Natural killer cell (primary cell): ENCODE measurements around the gene ETNK2. TPM values are rescaled to one million over a fixed set of nuclear protein-coding genes. Genes with fewer than 3 reads are reported as not detected.

ENCODE experiments used
- ATAC-seq, 3 donors: fragments of 150-1000 bp in 2 of 3; fragments of 200-7000 bp in 1 of 3; cut with Tn5 transposase; 1 replicate in 1 of 3; 2 replicates in 2 of 3; pipeline ENCODE4 v1.10.0; 2021; ENCODE audit warnings: mild to moderate bottlenecking in 2 of 3, moderate library complexity in 2 of 3
- DNase-seq, 2 donors: peaks; one replicate each; pipeline versions ENCODE4 v3.0.0 to v3.0.0-alpha.2; 2013 to 2021; ENCODE audit warnings: mixed read lengths in 1 of 2
- H3K27ac ChIP-seq: one replicate; pipeline ENCODE4 v1.5.1; 2013; ENCODE audit warnings: mild to moderate bottlenecking, low read length
- H3K27me3 ChIP-seq: one replicate; pipeline ENCODE4 v1.6.1; 2013; ENCODE audit warnings: low read length; ENCODE audit not compliant: control insufficient read depth, insufficient read depth
- H3K36me3 ChIP-seq: one replicate; pipeline ENCODE4 v1.6.1; 2013; ENCODE audit warnings: low read length; ENCODE audit not compliant: control insufficient read depth, insufficient read depth
- H3K4me1 ChIP-seq: one replicate; pipeline ENCODE4 v1.6.1; 2013; ENCODE audit warnings: low read length; ENCODE audit not compliant: control insufficient read depth, insufficient read depth
- H3K4me3 ChIP-seq: one replicate; pipeline ENCODE4 v1.5.1; 2013; ENCODE audit warnings: low read length
- H3K9me3 ChIP-seq: one replicate; pipeline ENCODE4 v1.6.1; 2013; ENCODE audit warnings: low read length; ENCODE audit not compliant: control insufficient read depth, insufficient read depth
- H3K27ac Mint-ChIP-seq, 2 donors: one replicate each; pipeline ENCODE4 v1.8.0; 2022; ENCODE audit warnings: mild to moderate bottlenecking in 2 of 2, mixed read lengths in 2 of 2, moderate library complexity in 1 of 2
- H3K27me3 Mint-ChIP-seq, 2 donors: one replicate each; pipeline ENCODE4 v1.8.0; 2022; ENCODE audit warnings: low read depth in 2 of 2, mixed read lengths in 2 of 2
- H3K36me3 Mint-ChIP-seq: one replicate; pipeline ENCODE4 v1.8.0; 2022; ENCODE audit warnings: mixed read lengths
- H3K4me1 Mint-ChIP-seq, 2 donors: one replicate each; pipeline ENCODE4 v1.8.0; 2022; ENCODE audit warnings: mixed read lengths in 2 of 2
- H3K4me3 Mint-ChIP-seq: one replicate; pipeline ENCODE4 v1.8.0; 2022; ENCODE audit warnings: mild to moderate bottlenecking, moderate library complexity, mixed read lengths
- H3K9me3 Mint-ChIP-seq, 2 donors: one replicate each; pipeline ENCODE4 v1.8.0; 2022; ENCODE audit warnings: mixed read lengths in 2 of 2
- WGBS: methylation state at CpG from one replicate; pipeline ENCODE4 v1.1.7; 2013; ENCODE audit warnings: missing lambda C conversion rate; ENCODE audit not compliant: insufficient coverage; 5-methylcytosine and 5-hydroxymethylcytosine counted together
- intact Hi-C: fragments of 100-400 bp; cut with micrococcal nuclease; formaldehyde crosslinking; loops from one replicate; pipeline ENCODE4 v1.14.2; 2022
- total RNA-seq, 4 donors: library from RNA; stranded (reverse); fragments of 120-200 nt in 1 of 4; gene quantifications; one replicate each; pipeline versions ENCODE4 v1.2.3 to v1.2.4, GENCODE V29; 2013 to 2022
- TF ChIP-seq, protein P1 (sequence below): fragments of 200-600 bp; IDR thresholded peaks from one replicate; pipeline ENCODE4 v1.8.0; 2022; ENCODE audit warnings: antibody characterized with exemption

The ETNK2 gene
- total RNA-seq, 3 donors from 2014 or later (not counting 1 experiment from before 2014, with no cell fraction given), result 5.1 to 5.8 (median 5.5) TPM

DNA sequence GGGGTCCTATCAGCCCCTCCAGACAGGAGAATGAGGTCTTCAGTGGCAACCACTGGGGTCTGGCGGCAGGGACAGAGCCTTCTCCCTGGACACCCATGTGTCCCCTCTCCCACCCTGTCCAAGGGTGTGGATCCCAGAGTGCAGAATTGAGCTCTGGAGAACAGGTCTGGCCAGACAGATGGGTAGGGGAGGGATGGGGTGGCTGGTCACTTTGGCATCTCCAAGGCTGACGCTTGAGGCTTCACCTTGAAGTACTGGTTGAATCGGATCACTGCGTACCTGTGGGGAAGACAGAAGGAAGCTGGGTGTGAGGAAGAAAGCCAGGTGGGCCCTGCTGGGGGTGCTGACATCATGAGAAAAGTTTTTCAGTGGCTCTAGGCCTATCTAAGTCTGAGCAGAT, 19.9 kb downstream of the ETNK2 start:
- WGBS, result 95% methylated on average over 4 of the region's 4 CpGs
- DNase-seq, result no peak
- TF ChIP-seq, protein P1, sequence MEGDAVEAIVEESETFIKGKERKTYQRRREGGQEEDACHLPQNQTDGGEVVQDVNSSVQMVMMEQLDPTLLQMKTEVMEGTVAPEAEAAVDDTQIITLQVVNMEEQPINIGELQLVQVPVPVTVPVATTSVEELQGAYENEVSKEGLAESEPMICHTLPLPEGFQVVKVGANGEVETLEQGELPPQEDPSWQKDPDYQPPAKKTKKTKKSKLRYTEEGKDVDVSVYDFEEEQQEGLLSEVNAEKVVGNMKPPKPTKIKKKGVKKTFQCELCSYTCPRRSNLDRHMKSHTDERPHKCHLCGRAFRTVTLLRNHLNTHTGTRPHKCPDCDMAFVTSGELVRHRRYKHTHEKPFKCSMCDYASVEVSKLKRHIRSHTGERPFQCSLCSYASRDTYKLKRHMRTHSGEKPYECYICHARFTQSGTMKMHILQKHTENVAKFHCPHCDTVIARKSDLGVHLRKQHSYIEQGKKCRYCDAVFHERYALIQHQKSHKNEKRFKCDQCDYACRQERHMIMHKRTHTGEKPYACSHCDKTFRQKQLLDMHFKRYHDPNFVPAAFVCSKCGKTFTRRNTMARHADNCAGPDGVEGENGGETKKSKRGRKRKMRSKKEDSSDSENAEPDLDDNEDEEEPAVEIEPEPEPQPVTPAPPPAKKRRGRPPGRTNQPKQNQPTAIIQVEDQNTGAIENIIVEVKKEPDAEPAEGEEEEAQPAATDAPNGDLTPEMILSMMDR, result no peak
- H3K4me1 Mint-ChIP-seq, result peaks cover 12 to 13% of the 10 kb centered on the region in 2 donors
- H3K4me3 ChIP-seq, result no peak overlapping the region
- no peaks in the 10 kb centered on the region for H3K36me3 ChIP-seq
- peaks cover 7% of the 10 kb centered on the region for H3K4me1 ChIP-seq
- no peaks in the 10 kb centered on the region for H3K27me3 ChIP-seq
- H3K27me3 Mint-ChIP-seq, result no peaks in the 10 kb centered on the region
- no peaks in the 10 kb centered on the region for H3K36me3 Mint-ChIP-seq
- ATAC-seq, result no peak
- H3K4me3 Mint-ChIP-seq, result no peak overlapping the region
- no peaks in the 10 kb centered on the region for H3K9me3 ChIP-seq
- no peaks in the 10 kb centered on the region for H3K9me3 Mint-ChIP-seq
- H3K27ac Mint-ChIP-seq, result no peak overlapping the region
- H3K27ac ChIP-seq, result no peak overlapping the region
- intact Hi-C loops, result no loop called here

DNA sequence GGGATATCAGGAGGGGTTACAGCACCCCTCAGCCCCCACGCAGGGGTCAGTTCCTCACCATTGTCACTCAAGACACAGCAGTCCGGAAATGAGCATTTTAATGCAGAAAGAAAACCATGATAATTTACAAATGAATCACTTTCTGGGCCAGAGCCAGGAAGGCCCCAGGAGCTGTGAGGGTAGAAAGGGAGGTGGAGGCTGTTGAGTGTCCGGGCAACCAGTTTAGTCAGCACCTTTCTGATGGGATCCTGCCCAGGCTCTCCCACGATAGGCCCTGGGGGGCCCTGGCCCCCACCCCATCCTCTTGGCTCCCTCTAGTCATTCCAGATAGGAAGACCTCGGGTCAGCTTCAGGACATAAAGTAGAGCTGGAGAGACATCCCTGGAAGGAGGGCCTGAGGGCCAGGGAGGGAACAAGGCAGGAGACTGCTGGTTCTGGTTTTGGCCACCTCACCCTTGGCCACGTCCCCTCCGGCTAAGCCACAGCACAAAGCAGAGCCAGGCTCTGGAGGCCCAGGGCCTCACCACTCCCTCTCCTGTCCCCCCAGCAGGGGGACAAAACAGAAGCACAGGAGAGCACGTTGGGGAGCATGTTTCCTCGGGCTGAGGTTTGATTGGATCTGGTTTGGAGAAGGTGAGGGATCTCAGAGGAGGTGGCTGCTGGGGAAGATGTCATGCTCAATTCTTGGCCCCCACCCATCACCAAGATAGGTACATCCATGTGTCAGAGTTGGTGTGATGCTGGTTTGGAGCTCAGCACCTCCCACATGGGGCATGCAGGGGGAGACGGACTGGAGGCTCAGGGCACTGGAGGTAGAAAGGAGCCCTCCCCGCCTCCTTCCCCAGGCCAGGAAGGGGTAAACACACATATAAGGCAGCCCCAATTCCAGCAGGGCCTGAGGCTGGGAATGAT, 20.6 kb downstream of the ETNK2 start:
- no peaks in the 10 kb centered on the region for H3K27me3 Mint-ChIP-seq
- Histone ChIP-seq H3K9me3 (no peaks in the 10 kb centered on the region), H3K27ac (no peak overlapping the region), H3K4me1 (peaks cover 7% of the 10 kb centered on the region), H3K4me3 (no peak overlapping the region), H3K27me3 (no peaks in the 10 kb centered on the region), H3K36me3 (no peaks in the 10 kb centered on the region)
- H3K27ac Mint-ChIP-seq, result no peak overlapping the region
- H3K9me3 Mint-ChIP-seq, result no peaks in the 10 kb centered on the region
- TF ChIP-seq, protein P1, result no peak
- DNase-seq (no peak), ATAC-seq (no peak)
- WGBS, result 81% methylated on average over 10 of the region's 11 CpGs
- peaks cover 12 to 13% of the 10 kb centered on the region in 2 donors for H3K4me1 Mint-ChIP-seq
- no peaks in the 10 kb centered on the region for H3K36me3 Mint-ChIP-seq
- H3K4me3 Mint-ChIP-seq, result no peak overlapping the region
- intact Hi-C loops, result no loop called here

DNA sequence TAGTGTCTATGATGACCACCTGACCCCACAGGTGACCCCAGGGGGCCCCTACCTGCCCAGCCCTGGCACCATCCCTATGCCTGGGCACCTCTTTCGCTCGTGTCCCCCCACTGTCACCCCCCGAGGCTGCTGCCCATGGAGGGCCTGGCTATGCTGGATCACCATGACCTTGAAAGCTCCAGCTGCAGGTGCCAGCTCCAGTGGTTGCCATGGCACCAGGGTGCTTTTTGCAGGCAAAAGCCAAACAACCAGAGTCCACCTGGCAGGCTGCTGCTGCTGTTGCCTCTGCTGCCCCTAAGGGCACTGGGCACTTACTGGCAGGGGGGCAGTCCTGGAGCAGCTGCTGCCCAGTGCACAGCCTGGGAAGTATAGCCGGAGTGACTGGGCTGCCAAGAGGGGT, 21.7 kb downstream of the ETNK2 start:
- H3K36me3 Mint-ChIP-seq, result no peaks in the 10 kb centered on the region
- TF ChIP-seq, protein P1, result no peak
- ATAC-seq, result no peak
- Histone ChIP-seq H3K4me3 (no peak overlapping the region), H3K27me3 (no peaks in the 10 kb centered on the region), H3K4me1 (peaks cover 7% of the 10 kb centered on the region), H3K36me3 (peaks cover 5% of the 10 kb centered on the region), H3K9me3 (no peaks in the 10 kb centered on the region), H3K27ac (no peak overlapping the region)
- no peak overlapping the region for H3K4me3 Mint-ChIP-seq
- H3K27me3 Mint-ChIP-seq, result no peaks in the 10 kb centered on the region
- no peaks in the 10 kb centered on the region for H3K9me3 Mint-ChIP-seq
- no peak overlapping the region for H3K27ac Mint-ChIP-seq
- peaks cover 12 to 13% of the 10 kb centered on the region in 2 donors for H3K4me1 Mint-ChIP-seq
- WGBS, result 86% methylated on average over 4 of the region's 4 CpGs
- intact Hi-C loops, result no loop called here
- no peak for DNase-seq
